ENCODE data around the gene RPTOR. TPM values are rescaled to one million over a fixed set of nuclear protein-coding genes. Genes with fewer than 3 reads are reported as not detected.

RPTOR gene
- total and polyA plus RNA-seq, 10 of the 15 experiments (the other 5 are each of a cell fraction or from before 2014, with no cell fraction given), result 0.18 to 32.1 (median 7.8) TPM

GRCh38 chr17:80987941-80988461, 443.4 kb downstream of the RPTOR start:
- Histone ChIP-seq H3K4me2 (ENCODE audit: control insufficient read depth, insufficient read depth) (no peak overlapping the region), H3K4me1 (ENCODE audit: control insufficient read depth, insufficient read depth, low read length) (peaks cover 13% of the 10 kb centered on the region), H3K4me3 (no peak overlapping the region), H4K20me1 (ENCODE audit: control insufficient read depth, insufficient read depth) (no peaks in the 10 kb centered on the region), H3K9me3 (replicated peaks; ENCODE audit: control insufficient read depth, insufficient read depth, low read length) (no peaks in the 10 kb centered on the region), H3K36me3 (ENCODE audit: control insufficient read depth in 2 of 2, insufficient read depth in 2 of 2, low read length in 1 of 2) (no peaks in the 10 kb centered on the region), H3K27ac (ENCODE audit: control insufficient read depth, insufficient read depth) (no peak overlapping the region), H3K79me2 (ENCODE audit: control insufficient read depth, insufficient read depth, low read length) (peaks cover 10% of the 10 kb centered on the region), H2AFZ (ENCODE audit: control insufficient read depth, low read depth, low read length) (no peak overlapping the region), H3K9ac (ENCODE audit: control insufficient read depth, insufficient read depth, low read length) (no peak overlapping the region), H3K27me3 (replicated peaks in 1 of 2; ENCODE audit: control insufficient read depth in 2 of 2, insufficient read depth in 2 of 2, low read length in 1 of 2) (no peaks in the 10 kb centered on the region; a peak in 1 of 4 replicates)
- in situ Hi-C loops (cut with MboI) (no loop called here), intact Hi-C loops (cut with micrococcal nuclease; ENCODE audit: unreplicated experiment) (no loop called here)
- ChIA-PET SMC1A (ENCODE audit: uncharacterized antibody, unreplicated experiment) (no interaction called here), CTCF (interaction anchor here (1.1 to 2.0 kb wide), 4 partner anchors 16 to 109 kb away, joined by 3 to 10 read pairs (median 4); no protein-coding TSS in a partner anchor), RAD21 (ENCODE audit: unreplicated experiment) (no interaction called here), POLR2A (no interaction called here)
- BruUV-seq (replicated peaks), result no TSS peak
- ATAC-seq (no peak), DNase-seq (ENCODE audit: low read depth, low spot score) (no peak), FAIRE-seq (no peak)
- no peak for TF ChIP-seq USF1 (IDR thresholded peaks at IDR 0.05; ENCODE audit: borderline replicate concordance, extremely low read length, insufficient read depth, low read depth, low read length)
- TF ChIP-seq PKNOX1 (IDR thresholded peaks at IDR 0.05), result no peak
- no peak for TF ChIP-seq EP300 (IDR thresholded peaks at IDR 0.05; ENCODE audit: borderline replicate concordance in 1 of 2, control insufficient read depth in 1 of 2, low read depth in 2 of 2, low read length in 2 of 2)
- TF ChIP-seq SIN3A (IDR thresholded peaks at IDR 0.05; ENCODE audit: low read depth, low read length), result no peak
- no peak for TF ChIP-seq ZNF384 (IDR thresholded peaks at IDR 0.05; ENCODE audit: borderline replicate concordance, low read depth, low read length)
- 41% methylated on average over 16 of the region's 16 CpGs for WGBS (ENCODE audit: insufficient coverage, insufficient replicate concordance, low lambda C conversion rate, missing lambda C conversion rate)
